K562 (cell line): ENCODE results near the gene ZNHIT1.

ENCODE experiments used
- BMI1 ChIP-seq: fragments of 150-350 bp; IDR thresholded peaks from 2 replicates; pipeline ENCODE4 v1.6.1; 2014; ENCODE audit warnings: low read length
- KAT7 ChIP-seq: sonication (generic); formaldehyde crosslinking; IDR thresholded peaks from 2 replicates; pipeline ENCODE4 v1.8.0; 2022; ENCODE audit warnings: missing genetic modification reagents, mild to moderate bottlenecking, borderline replicate concordance
- PYGO2 ChIP-seq: fragments of 450-650 bp; IDR thresholded peaks from 2 replicates; pipeline ENCODE4 v1.6.1; 2016; ENCODE audit warnings: mild to moderate bottlenecking, missing genetic modification characterization, moderate library complexity, missing compliant biosample characterization
- SMARCC2 ChIP-seq: fragments of 450-650 bp; IDR thresholded peaks from 2 replicates; pipeline ENCODE4 v1.6.1; 2017; ENCODE audit warnings: antibody characterized with exemption, moderate library complexity, mild to moderate bottlenecking, low read depth
- SMC3 ChIP-seq: conservative IDR thresholded peaks from 2 replicates; pipeline ENCODE4 v1.6.1; 2011; ENCODE audit warnings: low read depth, low read length, improper control_type of control experiment; ENCODE audit not compliant: insufficient read depth
- TEAD4 ChIP-seq, 2 experiments: sonication (generic) in 1 of 2; formaldehyde crosslinking in 1 of 2; IDR thresholded peaks; 2 replicates each; pipeline versions ENCODE4 v1.6.1 to v1.8.0; 2012 to 2022; ENCODE audit warnings: borderline replicate concordance in 1 of 2, inconsistent platforms in 1 of 2, low read length in 1 of 2, mild to moderate bottlenecking in 1 of 2, missing genetic modification reagents in 1 of 2
- ZBED1 ChIP-seq: IDR thresholded peaks from 2 replicates; pipeline ENCODE4 v1.6.1; 2014
- TF ChIP-seq, protein P1 (sequence below), 2 experiments: IDR thresholded peaks; 2 replicates each; pipeline ENCODE4 v1.6.1; 2012; ENCODE audit warnings: improper control_type of control experiment in 2 of 2, low read depth in 2 of 2, low read length in 2 of 2, borderline replicate concordance in 1 of 2
- TF ChIP-seq, protein P2 (sequence below): fragments of 250-450 bp; sonication (Bioruptor Pico); IDR thresholded peaks from 2 replicates; pipeline ENCODE4 v1.8.0; 2021; ENCODE audit warnings: moderate library complexity, mild to moderate bottlenecking, inconsistent platforms
- TF ChIP-seq, protein P3 (sequence below), 2 experiments: fragments of 450-650 bp; formaldehyde crosslinking in 1 of 2; IDR thresholded peaks; 2 replicates each; pipeline versions ENCODE4 v1.4.0 to v1.6.1; 2014 to 2020; ENCODE audit warnings: mild to moderate bottlenecking in 2 of 2, borderline replicate concordance in 1 of 2, low read depth in 1 of 2
- TF ChIP-seq, protein P4 (sequence below), 3 experiments: IDR thresholded peaks in 2 of 3; conservative IDR thresholded peaks in 1 of 3; 2 replicates each; pipeline ENCODE4 v1.5.1; 2011 to 2012; ENCODE audit warnings: low read length in 3 of 3, mild to moderate bottlenecking in 3 of 3, control low read depth in 2 of 3, improper control_type of control experiment in 1 of 3, inconsistent platforms in 1 of 3, low read depth in 1 of 3, mixed read lengths in 1 of 3, moderate library complexity in 1 of 3; ENCODE audit not compliant: insufficient read depth in 2 of 3

DNA sequence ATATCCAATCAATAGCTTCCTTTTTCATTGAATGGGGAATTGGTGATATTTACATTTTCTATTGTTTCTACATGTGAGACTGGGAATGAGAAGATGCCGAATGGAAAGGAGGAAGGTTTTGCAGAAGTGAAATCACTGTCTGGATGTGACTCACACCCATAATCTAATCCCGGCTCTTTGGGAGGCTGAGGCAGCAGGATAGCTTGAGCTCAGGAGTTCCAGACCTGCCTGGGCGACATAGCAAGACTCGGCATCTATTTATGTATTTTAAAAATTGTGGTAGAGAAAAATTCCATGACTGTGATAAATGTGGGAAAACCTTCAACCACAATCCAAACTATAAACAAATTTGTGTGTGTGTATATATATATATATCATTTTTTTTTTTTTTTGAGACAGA is 37.8 kb downstream of the ZNHIT1 start:
- TF ChIP-seq, protein P1, sequence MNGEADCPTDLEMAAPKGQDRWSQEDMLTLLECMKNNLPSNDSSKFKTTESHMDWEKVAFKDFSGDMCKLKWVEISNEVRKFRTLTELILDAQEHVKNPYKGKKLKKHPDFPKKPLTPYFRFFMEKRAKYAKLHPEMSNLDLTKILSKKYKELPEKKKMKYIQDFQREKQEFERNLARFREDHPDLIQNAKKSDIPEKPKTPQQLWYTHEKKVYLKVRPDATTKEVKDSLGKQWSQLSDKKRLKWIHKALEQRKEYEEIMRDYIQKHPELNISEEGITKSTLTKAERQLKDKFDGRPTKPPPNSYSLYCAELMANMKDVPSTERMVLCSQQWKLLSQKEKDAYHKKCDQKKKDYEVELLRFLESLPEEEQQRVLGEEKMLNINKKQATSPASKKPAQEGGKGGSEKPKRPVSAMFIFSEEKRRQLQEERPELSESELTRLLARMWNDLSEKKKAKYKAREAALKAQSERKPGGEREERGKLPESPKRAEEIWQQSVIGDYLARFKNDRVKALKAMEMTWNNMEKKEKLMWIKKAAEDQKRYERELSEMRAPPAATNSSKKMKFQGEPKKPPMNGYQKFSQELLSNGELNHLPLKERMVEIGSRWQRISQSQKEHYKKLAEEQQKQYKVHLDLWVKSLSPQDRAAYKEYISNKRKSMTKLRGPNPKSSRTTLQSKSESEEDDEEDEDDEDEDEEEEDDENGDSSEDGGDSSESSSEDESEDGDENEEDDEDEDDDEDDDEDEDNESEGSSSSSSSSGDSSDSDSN (IDR thresholded peaks at IDR 0.05; ENCODE audit: borderline replicate concordance in 1 of 2, low read depth in 2 of 2, low read length in 2 of 2): no peak
- TF ChIP-seq, protein P2, sequence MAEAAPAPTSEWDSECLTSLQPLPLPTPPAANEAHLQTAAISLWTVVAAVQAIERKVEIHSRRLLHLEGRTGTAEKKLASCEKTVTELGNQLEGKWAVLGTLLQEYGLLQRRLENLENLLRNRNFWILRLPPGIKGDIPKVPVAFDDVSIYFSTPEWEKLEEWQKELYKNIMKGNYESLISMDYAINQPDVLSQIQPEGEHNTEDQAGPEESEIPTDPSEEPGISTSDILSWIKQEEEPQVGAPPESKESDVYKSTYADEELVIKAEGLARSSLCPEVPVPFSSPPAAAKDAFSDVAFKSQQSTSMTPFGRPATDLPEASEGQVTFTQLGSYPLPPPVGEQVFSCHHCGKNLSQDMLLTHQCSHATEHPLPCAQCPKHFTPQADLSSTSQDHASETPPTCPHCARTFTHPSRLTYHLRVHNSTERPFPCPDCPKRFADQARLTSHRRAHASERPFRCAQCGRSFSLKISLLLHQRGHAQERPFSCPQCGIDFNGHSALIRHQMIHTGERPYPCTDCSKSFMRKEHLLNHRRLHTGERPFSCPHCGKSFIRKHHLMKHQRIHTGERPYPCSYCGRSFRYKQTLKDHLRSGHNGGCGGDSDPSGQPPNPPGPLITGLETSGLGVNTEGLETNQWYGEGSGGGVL (CRISPR knock-in tag): no peak
- TF ChIP-seq, protein P3, sequence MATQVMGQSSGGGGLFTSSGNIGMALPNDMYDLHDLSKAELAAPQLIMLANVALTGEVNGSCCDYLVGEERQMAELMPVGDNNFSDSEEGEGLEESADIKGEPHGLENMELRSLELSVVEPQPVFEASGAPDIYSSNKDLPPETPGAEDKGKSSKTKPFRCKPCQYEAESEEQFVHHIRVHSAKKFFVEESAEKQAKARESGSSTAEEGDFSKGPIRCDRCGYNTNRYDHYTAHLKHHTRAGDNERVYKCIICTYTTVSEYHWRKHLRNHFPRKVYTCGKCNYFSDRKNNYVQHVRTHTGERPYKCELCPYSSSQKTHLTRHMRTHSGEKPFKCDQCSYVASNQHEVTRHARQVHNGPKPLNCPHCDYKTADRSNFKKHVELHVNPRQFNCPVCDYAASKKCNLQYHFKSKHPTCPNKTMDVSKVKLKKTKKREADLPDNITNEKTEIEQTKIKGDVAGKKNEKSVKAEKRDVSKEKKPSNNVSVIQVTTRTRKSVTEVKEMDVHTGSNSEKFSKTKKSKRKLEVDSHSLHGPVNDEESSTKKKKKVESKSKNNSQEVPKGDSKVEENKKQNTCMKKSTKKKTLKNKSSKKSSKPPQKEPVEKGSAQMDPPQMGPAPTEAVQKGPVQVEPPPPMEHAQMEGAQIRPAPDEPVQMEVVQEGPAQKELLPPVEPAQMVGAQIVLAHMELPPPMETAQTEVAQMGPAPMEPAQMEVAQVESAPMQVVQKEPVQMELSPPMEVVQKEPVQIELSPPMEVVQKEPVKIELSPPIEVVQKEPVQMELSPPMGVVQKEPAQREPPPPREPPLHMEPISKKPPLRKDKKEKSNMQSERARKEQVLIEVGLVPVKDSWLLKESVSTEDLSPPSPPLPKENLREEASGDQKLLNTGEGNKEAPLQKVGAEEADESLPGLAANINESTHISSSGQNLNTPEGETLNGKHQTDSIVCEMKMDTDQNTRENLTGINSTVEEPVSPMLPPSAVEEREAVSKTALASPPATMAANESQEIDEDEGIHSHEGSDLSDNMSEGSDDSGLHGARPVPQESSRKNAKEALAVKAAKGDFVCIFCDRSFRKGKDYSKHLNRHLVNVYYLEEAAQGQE (IDR thresholded peaks at IDR 0.05; ENCODE audit: borderline replicate concordance): no peak
- TF ChIP-seq, protein P3 (CRISPR knock-in tag; IDR thresholded peaks at IDR 0.05; ENCODE audit: low read depth): no peak
- TF ChIP-seq, protein P4, sequence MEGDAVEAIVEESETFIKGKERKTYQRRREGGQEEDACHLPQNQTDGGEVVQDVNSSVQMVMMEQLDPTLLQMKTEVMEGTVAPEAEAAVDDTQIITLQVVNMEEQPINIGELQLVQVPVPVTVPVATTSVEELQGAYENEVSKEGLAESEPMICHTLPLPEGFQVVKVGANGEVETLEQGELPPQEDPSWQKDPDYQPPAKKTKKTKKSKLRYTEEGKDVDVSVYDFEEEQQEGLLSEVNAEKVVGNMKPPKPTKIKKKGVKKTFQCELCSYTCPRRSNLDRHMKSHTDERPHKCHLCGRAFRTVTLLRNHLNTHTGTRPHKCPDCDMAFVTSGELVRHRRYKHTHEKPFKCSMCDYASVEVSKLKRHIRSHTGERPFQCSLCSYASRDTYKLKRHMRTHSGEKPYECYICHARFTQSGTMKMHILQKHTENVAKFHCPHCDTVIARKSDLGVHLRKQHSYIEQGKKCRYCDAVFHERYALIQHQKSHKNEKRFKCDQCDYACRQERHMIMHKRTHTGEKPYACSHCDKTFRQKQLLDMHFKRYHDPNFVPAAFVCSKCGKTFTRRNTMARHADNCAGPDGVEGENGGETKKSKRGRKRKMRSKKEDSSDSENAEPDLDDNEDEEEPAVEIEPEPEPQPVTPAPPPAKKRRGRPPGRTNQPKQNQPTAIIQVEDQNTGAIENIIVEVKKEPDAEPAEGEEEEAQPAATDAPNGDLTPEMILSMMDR (IDR thresholded peaks at IDR 0.05 in 2 of 3, conservative IDR thresholded peaks at IDR 0.05 in 1 of 3; ENCODE audit: insufficient read depth in 2 of 3, low read depth in 1 of 3, low read length in 3 of 3): no peak
- no peak for TF ChIP-seq KAT7 (CRISPR knock-in tag)
- TF ChIP-seq TEAD4 (IDR thresholded peaks at IDR 0.05; ENCODE audit: low read length): no peak
- no peak for TF ChIP-seq TEAD4 (CRISPR knock-in tag; IDR thresholded peaks at IDR 0.05; ENCODE audit: borderline replicate concordance)
- TF ChIP-seq PYGO2 (tag): no peak
- no peak for TF ChIP-seq BMI1
- no peak for TF ChIP-seq SMARCC2
- no peak for TF ChIP-seq SMC3
- TF ChIP-seq ZBED1: no peak
